Measurements from ENCODE around the gene PPARGC1A.

DNA sequence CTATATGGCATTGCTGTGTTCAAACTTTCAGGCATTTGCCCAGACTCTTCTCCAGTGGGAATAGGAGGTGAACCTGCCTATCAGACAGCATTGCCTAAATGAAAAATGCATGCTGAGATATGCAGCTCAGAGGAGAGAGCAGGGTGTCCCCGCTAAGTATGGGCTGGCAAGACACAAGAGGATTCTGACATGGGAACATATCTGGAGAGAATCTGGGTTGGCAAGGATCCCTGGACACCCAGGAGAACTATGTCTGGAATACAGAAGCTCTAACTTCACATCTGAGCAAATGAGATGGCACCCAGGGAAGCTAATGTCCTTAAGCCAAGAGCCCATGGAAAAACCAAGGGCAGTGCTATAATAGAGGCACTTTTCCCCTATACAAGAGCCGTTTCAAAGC, 18.4 kb downstream of the PPARGC1A start:
- TF ChIP-seq, protein P1, sequence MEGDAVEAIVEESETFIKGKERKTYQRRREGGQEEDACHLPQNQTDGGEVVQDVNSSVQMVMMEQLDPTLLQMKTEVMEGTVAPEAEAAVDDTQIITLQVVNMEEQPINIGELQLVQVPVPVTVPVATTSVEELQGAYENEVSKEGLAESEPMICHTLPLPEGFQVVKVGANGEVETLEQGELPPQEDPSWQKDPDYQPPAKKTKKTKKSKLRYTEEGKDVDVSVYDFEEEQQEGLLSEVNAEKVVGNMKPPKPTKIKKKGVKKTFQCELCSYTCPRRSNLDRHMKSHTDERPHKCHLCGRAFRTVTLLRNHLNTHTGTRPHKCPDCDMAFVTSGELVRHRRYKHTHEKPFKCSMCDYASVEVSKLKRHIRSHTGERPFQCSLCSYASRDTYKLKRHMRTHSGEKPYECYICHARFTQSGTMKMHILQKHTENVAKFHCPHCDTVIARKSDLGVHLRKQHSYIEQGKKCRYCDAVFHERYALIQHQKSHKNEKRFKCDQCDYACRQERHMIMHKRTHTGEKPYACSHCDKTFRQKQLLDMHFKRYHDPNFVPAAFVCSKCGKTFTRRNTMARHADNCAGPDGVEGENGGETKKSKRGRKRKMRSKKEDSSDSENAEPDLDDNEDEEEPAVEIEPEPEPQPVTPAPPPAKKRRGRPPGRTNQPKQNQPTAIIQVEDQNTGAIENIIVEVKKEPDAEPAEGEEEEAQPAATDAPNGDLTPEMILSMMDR (IDR thresholded peaks at IDR 0.05; ENCODE audit: poor library complexity) = no peak
- no peak for TF ChIP-seq EZH2phosphoT487 (IDR thresholded peaks at IDR 0.05; ENCODE audit: low read depth, severe bottlenecking, unreplicated experiment)
- no peak for TF ChIP-seq EZH2 (IDR thresholded peaks at IDR 0.05; ENCODE audit: borderline replicate concordance)
